HTERT RPE-1 (cell line): Measurements from ENCODE around the gene NOTCH1.

Experiments
- in situ Hi-C: fragments of 300-500 bp; cut with MboI; formaldehyde crosslinking; loops from 4 replicates; pipeline ENCODE4 v1.14.3; 2020; ENCODE audit warnings: low sequenced_read_pairs

The NOTCH1 gene

DNA sequence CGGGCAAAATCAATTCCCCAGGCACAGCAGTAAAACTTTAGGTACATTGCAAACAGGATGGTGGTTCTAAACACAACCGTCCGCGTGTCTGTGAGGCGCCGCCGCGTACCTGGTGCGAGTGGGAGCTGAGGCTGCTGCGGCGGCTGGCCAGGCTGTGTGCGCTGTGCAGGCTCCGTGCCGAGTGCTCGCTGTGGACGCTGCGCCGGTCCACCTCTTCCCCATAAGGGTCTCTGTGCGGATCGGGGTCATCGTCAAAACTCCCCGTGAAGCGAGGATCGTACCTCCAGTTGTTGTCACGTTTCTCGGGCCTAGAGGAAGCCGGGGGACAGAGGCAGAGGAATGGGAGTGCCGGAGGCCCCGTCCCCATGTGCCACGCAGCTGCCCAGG is 79.7 kb downstream of the NOTCH1 start:
- in situ Hi-C loops: no loop called here

GRCh38 chr9:136465500-136466154 is 80.2 kb downstream of the NOTCH1 start:
- in situ Hi-C loops: no loop called here

DNA sequence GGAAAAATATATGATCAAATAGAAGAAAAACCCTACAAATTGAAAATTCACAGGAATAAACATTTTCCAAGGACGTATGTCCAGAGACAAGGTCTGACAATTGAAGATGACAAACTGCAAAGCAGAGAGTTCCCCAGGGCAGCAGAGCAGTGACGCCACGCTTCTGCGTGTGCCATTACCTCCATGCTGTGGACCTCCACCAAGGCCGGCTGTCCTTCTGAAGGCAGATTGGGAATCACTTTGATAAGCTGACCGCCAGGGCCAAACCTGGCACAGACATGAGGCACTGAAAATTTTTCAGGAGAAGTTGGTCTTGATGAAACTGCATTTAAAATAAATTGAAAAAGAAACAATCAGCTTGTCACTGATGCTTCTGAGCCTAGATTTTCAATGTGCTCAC is 81.6 kb downstream of the NOTCH1 start:
- in situ Hi-C loops: no loop called here

DNA sequence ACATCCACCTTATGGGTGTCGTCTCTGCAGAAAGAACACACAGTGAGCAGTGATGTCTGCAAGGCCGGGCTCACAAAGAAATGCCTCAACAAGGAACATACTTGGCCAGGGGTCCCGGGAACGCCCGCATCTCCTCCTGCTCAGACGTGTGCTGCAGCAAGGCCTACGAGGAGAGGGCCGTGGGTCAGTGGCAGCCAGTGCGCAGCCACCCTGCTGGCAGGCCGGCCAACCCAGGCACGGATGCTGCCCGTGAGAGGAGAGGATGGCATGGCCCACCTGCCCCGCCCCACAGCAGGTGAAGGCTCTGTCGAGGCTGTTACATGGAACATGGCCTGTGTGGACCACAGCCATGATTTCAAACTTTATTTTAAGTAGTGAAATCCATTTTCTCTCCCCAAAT is 82.3 kb downstream of the NOTCH1 start:
- in situ Hi-C loops: no loop called here

DNA sequence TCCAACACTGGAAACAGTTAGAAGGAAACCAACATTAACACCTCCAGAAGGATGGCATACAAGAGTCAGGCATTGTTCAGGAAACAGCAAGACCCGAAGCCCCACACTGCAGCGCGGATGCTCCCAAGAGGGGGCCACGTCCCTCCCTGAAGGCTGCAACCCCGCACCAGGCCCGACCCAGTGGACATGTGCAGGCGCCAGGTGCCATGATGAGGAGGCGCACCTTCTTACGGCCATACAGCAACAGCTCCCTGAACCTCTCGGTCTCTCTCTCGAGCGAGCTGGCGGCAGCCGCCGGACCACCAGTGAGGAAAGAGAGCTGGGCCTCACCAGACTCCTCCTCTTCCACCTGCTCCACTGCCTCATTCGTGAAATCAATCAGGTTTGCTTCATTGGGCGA is 83.2 kb downstream of the NOTCH1 start:
- in situ Hi-C loops: no loop called here

- in situ Hi-C loops: no loop called here
Observed at GRCh38 chr9:136460772-136461325, 85.0 kb downstream of the NOTCH1 start.

DNA sequence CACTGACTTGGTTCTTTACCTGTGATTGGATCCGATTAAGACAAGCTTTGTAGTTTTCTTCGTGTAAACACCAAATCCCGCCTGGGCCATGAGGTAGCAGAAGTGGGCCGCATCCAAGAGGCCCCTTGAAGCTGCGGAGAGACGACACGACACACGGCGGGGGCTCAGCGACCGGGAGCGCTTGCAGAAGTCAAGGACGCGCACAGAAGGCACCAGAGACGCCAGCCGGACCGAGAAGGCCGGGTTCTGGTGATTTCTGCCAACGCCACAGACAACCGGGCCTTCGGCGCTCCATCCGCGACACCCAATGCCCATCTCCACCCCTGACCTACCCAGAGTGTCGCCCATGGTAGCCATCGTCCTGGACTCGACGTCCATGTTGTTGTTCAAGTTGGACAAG is 86.4 kb downstream of the NOTCH1 start:
- in situ Hi-C loops: no loop called here

GRCh38 chr9:136457326-136457725 is 88.5 kb downstream of the NOTCH1 start:
- in situ Hi-C loops: no loop called here

DNA sequence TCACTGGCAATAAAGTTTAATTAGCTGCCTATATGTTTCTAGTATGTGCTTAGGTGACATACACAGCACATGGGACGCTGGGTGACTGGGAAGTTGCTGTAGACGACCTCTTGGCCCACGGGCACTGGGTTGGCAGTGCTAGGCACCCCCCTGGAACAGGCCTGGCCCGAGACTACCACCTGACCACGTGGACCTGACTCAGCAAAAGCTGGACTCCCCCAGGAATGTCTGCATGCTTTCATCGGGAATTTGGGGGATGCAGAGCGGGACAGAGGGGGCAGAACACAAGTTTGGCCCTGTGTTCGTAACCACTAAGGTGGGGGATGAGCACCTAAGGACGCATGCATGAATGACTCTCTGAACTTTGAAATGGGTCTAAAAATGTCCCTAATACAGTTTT is 89.6 kb downstream of the NOTCH1 start:
- in situ Hi-C loops: no loop called here

- in situ Hi-C loops: no loop called here
Observed at GRCh38 chr9:136455043-136456002, 90.5 kb downstream of the NOTCH1 start.

- in situ Hi-C loops: no loop called here
Observed at GRCh38 chr9:136454026-136454796, 91.6 kb downstream of the NOTCH1 start.

- in situ Hi-C loops: no loop called here
Observed at GRCh38 chr9:136453326-136453725, 92.5 kb downstream of the NOTCH1 start.

DNA sequence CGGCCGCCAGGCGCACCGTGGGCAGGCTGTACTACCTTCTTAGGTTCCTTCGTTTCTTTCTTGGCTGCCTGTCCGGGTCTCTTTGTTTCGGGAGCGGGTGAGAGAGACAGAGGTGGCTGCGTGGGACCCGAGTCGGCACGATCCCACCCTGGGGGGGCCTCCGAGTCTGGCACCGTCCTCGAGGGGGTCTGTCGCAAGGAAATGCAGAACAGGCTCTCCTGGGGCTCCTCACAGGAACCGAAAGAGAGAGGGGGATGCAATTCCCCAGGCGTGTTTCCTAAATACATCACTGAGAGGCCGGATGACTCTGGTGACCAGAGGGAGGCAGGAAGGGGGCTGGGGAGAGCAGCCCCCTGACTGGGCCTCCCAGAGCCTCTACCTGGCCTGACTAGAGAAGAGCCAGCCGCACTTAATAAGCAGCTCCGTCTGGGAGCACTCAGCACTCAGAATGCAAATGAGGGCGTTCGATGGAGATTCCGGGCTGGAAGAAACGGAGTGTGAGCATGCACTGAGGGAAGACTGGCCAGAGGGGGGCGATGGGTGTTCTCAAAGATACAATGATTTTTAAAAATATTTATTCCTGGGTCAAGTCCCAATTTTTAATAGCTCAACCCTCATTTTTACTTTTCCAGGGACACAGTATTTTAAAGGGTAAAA is 94.5 kb downstream of the NOTCH1 start:
- in situ Hi-C loops: no loop called here

DNA sequence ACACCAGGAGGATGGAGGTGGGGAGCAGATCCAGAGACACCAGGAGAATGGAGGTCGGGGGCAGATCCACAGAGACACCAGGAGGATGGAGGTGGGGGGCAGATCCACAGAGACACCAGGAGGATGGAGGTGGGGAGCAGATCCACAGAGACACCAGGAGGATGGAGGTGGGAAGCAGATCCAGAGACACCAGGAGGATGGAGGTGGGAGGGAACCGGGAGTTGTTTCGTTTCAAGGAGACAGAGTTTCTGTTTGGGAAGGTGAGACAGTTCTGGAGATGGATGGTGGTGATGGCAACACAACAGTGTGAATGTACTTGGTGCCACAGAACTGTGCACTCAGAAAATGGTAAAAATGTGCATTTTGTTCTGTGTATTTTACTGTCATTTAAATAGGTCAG is 97.2 kb downstream of the NOTCH1 start:
- in situ Hi-C loops: no loop called here

DNA sequence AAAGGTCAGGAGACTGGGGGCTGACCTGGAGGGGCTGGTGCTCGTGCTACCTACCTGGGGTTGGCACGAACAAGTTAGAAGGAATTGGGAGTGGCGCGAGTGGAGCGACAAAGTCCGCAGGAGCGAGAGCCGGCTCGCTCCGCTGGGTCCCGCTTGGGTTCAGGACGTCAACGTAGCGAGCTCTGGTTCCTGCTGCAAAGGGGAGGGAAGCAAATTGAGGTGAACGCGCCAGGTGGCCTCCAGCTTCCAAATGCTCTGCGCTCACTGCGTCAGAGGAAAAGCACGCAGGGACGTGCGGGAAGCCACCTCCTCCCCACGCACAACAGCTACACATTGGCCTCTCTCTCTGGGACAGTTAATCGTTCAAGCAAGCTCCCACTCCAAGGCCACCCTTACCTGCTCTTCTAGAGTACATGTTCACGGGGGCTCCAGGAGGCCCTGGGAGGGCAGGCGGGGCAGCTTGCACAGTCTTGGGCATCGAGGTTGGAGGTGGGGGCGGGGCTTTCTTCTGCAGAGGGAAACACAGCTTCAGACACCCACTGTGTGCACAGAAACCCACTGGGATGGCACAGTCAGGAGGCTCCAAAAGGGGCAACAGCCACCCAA is 98.6 kb downstream of the NOTCH1 start:
- in situ Hi-C loops: no loop called here

DNA sequence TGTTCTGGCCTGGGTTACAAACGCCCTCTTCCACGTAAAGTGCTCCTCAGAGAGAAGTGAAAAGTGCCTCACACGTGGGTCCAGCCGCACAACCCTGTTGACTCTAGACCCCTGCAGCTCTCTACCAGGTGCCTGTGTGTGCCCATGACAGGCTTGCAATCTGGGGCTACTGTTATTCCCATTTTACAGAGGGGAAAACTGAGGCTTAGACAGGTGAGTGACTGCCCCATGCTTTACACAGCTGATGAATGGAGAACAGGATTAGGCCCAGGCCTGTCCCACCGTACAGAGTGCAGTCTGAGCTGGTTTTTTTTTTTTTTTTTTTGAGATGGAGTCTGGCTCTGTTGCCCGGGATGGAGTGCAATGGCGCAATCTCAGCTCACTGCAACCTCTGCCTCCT is 100.0 kb downstream of the NOTCH1 start:
- in situ Hi-C loops: no loop called here
